ENCODE measurements around the gene STK32C. TPM values are rescaled to one million over a fixed set of nuclear protein-coding genes. Genes with fewer than 3 reads are reported as not detected.

The STK32C gene
- total and polyA plus RNA-seq, 2 experiments from 2014 or later: 8.8 to 9.8 TPM

DNA sequence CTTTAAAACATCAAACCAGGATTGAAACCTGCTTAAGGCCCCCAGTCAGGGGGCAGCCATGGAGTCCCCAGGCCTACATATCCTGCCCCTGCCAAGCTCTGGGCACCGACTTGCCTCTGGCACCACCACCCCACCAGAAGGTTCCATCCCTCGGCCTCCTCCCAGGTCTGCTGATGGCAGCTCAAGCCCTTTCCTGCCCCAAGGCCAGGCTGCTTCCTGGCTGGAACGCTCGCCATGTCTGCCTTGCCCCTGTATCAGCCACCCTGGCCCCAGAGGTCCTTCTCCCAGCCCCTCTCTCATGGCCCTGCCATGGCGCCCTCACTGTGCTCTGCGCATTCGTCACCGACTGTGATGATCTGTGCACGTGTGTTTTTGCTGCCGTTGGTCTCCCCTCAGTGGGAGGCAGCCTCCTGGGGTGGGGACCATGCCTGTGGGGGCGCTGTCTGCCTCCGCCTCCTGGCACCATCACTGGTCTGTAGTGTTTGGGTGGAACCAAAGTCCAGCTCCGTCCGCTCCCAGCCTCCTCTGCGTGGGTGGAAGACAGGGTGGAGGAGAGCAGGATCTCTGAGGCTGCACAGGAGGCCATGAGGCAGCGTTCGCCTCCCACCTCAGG, 117.8 kb downstream of the STK32C start:
- no peak overlapping the region for H2AFZ ChIP-seq
- no peak overlapping the region for H3K4me2 ChIP-seq (ENCODE audit: unreplicated experiment)
- H3K9ac ChIP-seq: no peak overlapping the region
- H3K4me3 ChIP-seq: no peak overlapping the region
- no peaks in the 10 kb centered on the region for H3K36me3 ChIP-seq (ENCODE audit: low read depth)
- H3K79me2 ChIP-seq (ENCODE audit: insufficient read depth): no peaks in the 10 kb centered on the region
- H3K4me1 ChIP-seq (ENCODE audit: insufficient read depth): no peaks in the 10 kb centered on the region; the same call in 1 of the 2 replicates
- no peaks in the 10 kb centered on the region for H3K9me3 ChIP-seq (ENCODE audit: low read depth)
- no peaks in the 10 kb centered on the region for H3K9me2 ChIP-seq (ENCODE audit: insufficient read depth)
- DNase-seq: no peak
- no peak overlapping the region for H3K27ac ChIP-seq
- no peaks in the 10 kb centered on the region for H4K20me1 ChIP-seq (ENCODE audit: insufficient read depth)
- H3K27me3 ChIP-seq (replicated peaks; ENCODE audit: insufficient read depth): peaks cover 24% of the 10 kb centered on the region
- no peaks in the 10 kb centered on the region for H3F3A ChIP-seq (ENCODE audit: insufficient read depth)
- WGBS, 2 experiments (ENCODE audit: low coverage in 1 of 2, low lambda C conversion rate in 2 of 2, missing lambda C conversion rate in 2 of 2): 67% methylated on average over 17 of the region's 17 CpGs
- TF ChIP-seq EZH2phosphoT487 (IDR thresholded peaks at IDR 0.05; ENCODE audit: insufficient read depth, low read depth) (no peak), EZH2 (IDR thresholded peaks at IDR 0.05; ENCODE audit: insufficient read depth, poor library complexity, severe bottlenecking) (no peak)
- in situ Hi-C loops (cut with MboI): no loop called here

DNA sequence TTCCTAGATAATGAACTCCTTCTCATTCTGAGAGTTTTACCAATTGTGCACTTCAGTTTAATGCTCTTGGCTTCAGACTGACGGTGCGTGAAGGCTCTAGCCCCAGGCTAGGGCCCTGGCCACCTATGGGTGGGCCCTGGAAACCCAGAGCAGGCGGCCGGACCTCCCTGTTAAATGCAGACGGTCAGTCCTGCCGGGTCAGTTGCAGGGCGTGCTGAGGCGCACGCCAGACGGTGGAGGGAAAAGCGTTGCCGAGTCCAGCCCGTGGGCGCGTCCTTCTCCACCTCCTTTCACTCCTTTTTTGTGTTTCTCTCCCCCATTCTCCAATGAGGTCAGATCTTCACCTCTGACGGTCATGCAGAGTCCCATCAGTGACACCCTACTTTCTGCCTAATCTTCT, 118.7 kb downstream of the STK32C start:
- Histone ChIP-seq H3K9ac (no peak overlapping the region), H3K4me1 (ENCODE audit: insufficient read depth) (no peaks in the 10 kb centered on the region; the same call in 1 of the 2 replicates), H3K9me3 (ENCODE audit: low read depth) (no peaks in the 10 kb centered on the region), H3K9me2 (ENCODE audit: insufficient read depth) (no peaks in the 10 kb centered on the region), H4K20me1 (ENCODE audit: insufficient read depth) (no peaks in the 10 kb centered on the region), H3K27me3 (replicated peaks; ENCODE audit: insufficient read depth) (peaks cover 30% of the 10 kb centered on the region), H2AFZ (no peak overlapping the region), H3F3A (ENCODE audit: insufficient read depth) (no peaks in the 10 kb centered on the region), H3K79me2 (ENCODE audit: insufficient read depth) (no peaks in the 10 kb centered on the region), H3K4me2 (ENCODE audit: unreplicated experiment) (no peak overlapping the region), H3K27ac (no peak overlapping the region), H3K4me3 (no peak overlapping the region), H3K36me3 (ENCODE audit: low read depth) (no peaks in the 10 kb centered on the region)
- 73 to 85% methylated on average over 16 of the region's 16 CpGs for WGBS, 2 experiments (ENCODE audit: low coverage in 1 of 2, low lambda C conversion rate in 2 of 2, missing lambda C conversion rate in 2 of 2)
- TF ChIP-seq EZH2phosphoT487 (IDR thresholded peaks at IDR 0.05; ENCODE audit: insufficient read depth, low read depth) (no peak), EZH2 (IDR thresholded peaks at IDR 0.05; ENCODE audit: insufficient read depth, poor library complexity, severe bottlenecking) (no peak)
- DNase-seq: no peak
- in situ Hi-C loops (cut with MboI): no loop called here

DNA sequence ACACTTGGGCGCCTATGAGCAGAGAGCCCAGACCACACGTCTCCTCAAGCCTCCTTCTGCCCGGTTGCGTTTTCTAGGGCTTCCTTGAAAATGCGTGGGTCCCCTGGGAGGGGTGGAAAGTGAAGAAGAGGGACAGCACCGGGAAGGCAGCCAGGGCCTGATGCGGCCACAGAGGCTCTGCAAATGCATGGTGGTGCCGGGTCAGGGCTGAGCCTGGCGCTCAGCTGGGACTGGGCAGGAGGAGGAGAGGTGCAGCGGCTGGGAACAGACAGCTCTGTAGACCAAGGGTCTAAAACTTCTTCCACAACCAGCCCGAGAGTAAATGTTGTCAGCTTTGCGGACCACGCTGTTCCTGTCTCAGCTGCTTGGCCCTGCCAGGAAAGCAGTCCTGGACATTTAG, 119.4 kb downstream of the STK32C start:
- TF ChIP-seq EZH2phosphoT487 (IDR thresholded peaks at IDR 0.05; ENCODE audit: insufficient read depth, low read depth) (no peak), EZH2 (IDR thresholded peaks at IDR 0.05; ENCODE audit: insufficient read depth, poor library complexity, severe bottlenecking) (no peak)
- no peaks in the 10 kb centered on the region for H3K9me2 ChIP-seq (ENCODE audit: insufficient read depth)
- no peaks in the 10 kb centered on the region for H3K36me3 ChIP-seq (ENCODE audit: low read depth)
- H2AFZ ChIP-seq: no peak overlapping the region
- H3K27ac ChIP-seq: no peak overlapping the region
- no peak overlapping the region for H3K4me2 ChIP-seq (ENCODE audit: unreplicated experiment)
- no peaks in the 10 kb centered on the region for H3F3A ChIP-seq (ENCODE audit: insufficient read depth)
- H3K4me3 ChIP-seq: no peak overlapping the region
- no peaks in the 10 kb centered on the region; the same call in 1 of the 2 replicates for H3K4me1 ChIP-seq (ENCODE audit: insufficient read depth)
- H3K79me2 ChIP-seq (ENCODE audit: insufficient read depth): no peaks in the 10 kb centered on the region
- DNase-seq: peak; percentile 14
- no peak overlapping the region for H3K9ac ChIP-seq
- in situ Hi-C loops (cut with MboI): no loop called here
- H4K20me1 ChIP-seq (ENCODE audit: insufficient read depth): no peaks in the 10 kb centered on the region
- no peaks in the 10 kb centered on the region for H3K9me3 ChIP-seq (ENCODE audit: low read depth)
- WGBS, 2 experiments (ENCODE audit: low coverage in 1 of 2, low lambda C conversion rate in 2 of 2, missing lambda C conversion rate in 2 of 2): 35 to 42% methylated on average over 13 of the region's 13 CpGs
- peaks cover 30% of the 10 kb centered on the region for H3K27me3 ChIP-seq (replicated peaks; ENCODE audit: insufficient read depth)

DNA sequence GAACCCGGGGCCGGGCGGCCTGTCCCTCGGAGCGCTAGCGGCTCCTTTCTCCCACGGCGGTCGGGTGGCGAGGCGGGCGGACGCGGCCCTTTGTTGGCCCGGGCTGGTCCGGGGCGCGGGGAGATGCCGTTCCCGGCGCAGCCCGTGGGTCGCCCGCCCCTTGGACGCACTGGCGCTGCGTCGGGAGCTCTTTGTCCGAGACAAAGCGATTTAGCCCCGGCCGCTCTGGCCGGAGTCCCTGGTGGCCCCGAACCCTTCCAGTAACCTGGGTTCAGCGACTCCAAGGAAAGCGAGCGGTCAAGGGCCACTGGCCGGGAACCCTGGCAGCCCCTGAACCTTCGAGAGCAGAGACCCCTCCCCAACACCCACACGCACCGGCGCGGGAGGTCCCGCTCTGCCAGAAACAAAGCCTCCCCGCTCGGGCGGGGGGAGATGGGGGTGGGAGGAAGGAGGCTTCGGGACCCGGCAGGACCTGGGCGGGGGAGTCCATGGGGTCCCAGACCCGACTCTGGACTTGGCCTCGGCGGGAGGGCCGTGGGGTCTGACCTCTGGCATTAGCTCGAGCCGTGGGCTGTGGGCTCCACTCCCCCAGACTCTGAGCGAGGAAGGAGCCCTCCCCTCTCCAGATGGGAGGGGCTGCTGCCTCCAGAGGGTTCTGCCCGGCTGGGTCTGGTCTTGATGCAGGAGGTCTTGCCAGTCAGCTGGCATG, 120.2 kb downstream of the STK32C start:
- Histone ChIP-seq H3K9me3 (ENCODE audit: low read depth) (no peaks in the 10 kb centered on the region), H3K4me2 (ENCODE audit: unreplicated experiment) (no peak overlapping the region), H3K36me3 (ENCODE audit: low read depth) (no peaks in the 10 kb centered on the region), H3F3A (ENCODE audit: insufficient read depth) (no peaks in the 10 kb centered on the region), H3K9ac (no peak overlapping the region), H4K20me1 (ENCODE audit: insufficient read depth) (no peaks in the 10 kb centered on the region), H3K27ac (no peak overlapping the region), H3K27me3 (replicated peaks; ENCODE audit: insufficient read depth) (peaks cover 30% of the 10 kb centered on the region), H3K4me1 (ENCODE audit: insufficient read depth) (no peaks in the 10 kb centered on the region; the same call in 1 of the 2 replicates), H2AFZ (0 out of 2 replicates have a peak overlapping the region, but pooled peaks have one; percentile 8), H3K9me2 (ENCODE audit: insufficient read depth) (no peaks in the 10 kb centered on the region), H3K79me2 (ENCODE audit: insufficient read depth) (no peaks in the 10 kb centered on the region), H3K4me3 (peak overlapping the region; percentile 5)
- WGBS, 2 experiments (ENCODE audit: low coverage in 1 of 2, low lambda C conversion rate in 2 of 2, missing lambda C conversion rate in 2 of 2): 1 to 6% methylated on average over 28 to 57 of the region's 58 CpGs
- in situ Hi-C loops (cut with MboI): no loop called here
- DNase-seq: peak; percentile 39
- TF ChIP-seq EZH2 (IDR thresholded peaks at IDR 0.05; ENCODE audit: insufficient read depth, poor library complexity, severe bottlenecking) (peak; percentile 85), EZH2phosphoT487 (IDR thresholded peaks at IDR 0.05; ENCODE audit: insufficient read depth, low read depth) (no peak)

All from GM23248 (cell line).